Mesothelial cell of epicardium (in vitro differentiated cells): ENCODE data around the gene SCAI. TPM values are rescaled to one million over a fixed set of nuclear protein-coding genes. Genes with fewer than 3 reads are reported as not detected.

Experiments
- DNase-seq, 2 experiments: peaks; one replicate each; pipeline ENCODE4 v3.0.0; 2021; ENCODE audit warnings: low spot score in 2 of 2; ENCODE audit not compliant: unreplicated experiment in 2 of 2
- H3K27ac Mint-ChIP-seq: 2 replicates; pipeline ENCODE4 v1.8.0; 2021; ENCODE audit warnings: mixed read lengths
- H3K27me3 Mint-ChIP-seq: 2 replicates; pipeline ENCODE4 v1.8.0; 2021; ENCODE audit warnings: low read depth, mixed read lengths
- H3K36me3 Mint-ChIP-seq: 2 replicates; pipeline ENCODE4 v1.8.0; 2021; ENCODE audit warnings: mixed read lengths
- H3K4me1 Mint-ChIP-seq: 2 replicates; pipeline ENCODE4 v1.8.0; 2021; ENCODE audit warnings: mixed read lengths
- H3K4me3 Mint-ChIP-seq: 2 replicates; pipeline ENCODE4 v1.8.0; 2021; ENCODE audit warnings: mild to moderate bottlenecking, moderate library complexity, mixed read lengths
- H3K9me3 Mint-ChIP-seq: 2 replicates; pipeline ENCODE4 v1.8.0; 2021; ENCODE audit warnings: mixed read lengths
- CTCF ChIP-seq: fragments of 200-600 bp; sonication (generic); IDR thresholded peaks from one replicate; pipeline ENCODE4 v1.5.0; 2021; ENCODE audit warnings: antibody characterized with exemption; ENCODE audit not compliant: unreplicated experiment
- total RNA-seq: library from RNA; stranded (reverse); gene quantifications from 3 replicates; pipeline ENCODE4 v1.2.1, GENCODE V29; 2021

The SCAI gene
- total RNA-seq, 1 donor from 2014 or later = 22.7 TPM

DNA sequence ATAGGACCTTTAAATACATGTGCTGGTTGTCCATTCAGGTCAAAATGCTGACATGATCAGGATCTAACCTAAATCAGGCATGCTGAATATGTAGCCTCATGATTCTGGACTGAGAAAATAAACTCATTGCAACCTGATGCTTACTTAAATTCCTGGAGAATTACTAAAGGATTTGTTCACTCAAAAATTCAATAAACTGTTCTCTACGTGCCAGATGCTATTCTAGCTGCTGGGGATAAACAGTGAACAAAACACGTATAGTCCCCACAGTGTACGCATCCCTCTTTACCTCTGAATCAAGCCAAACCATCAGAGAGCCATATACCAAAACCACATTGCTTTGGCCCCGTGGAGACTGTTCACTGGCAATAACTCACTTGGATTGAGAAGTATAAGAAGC lies 6.1 kb downstream of the SCAI start:
- H3K27me3 Mint-ChIP-seq = no peaks in the 10 kb centered on the region
- H3K27ac Mint-ChIP-seq = no peak overlapping the region
- no peak for TF ChIP-seq CTCF
- no peak overlapping the region for H3K4me3 Mint-ChIP-seq
- peaks cover 19% of the 10 kb centered on the region for H3K36me3 Mint-ChIP-seq
- DNase-seq = no peak
- peaks cover 13% of the 10 kb centered on the region for H3K9me3 Mint-ChIP-seq
- H3K4me1 Mint-ChIP-seq = peaks cover 11% of the 10 kb centered on the region

GRCh38 chr9:125134976-125135375 lies 8.4 kb downstream of the SCAI start:
- peaks cover 19% of the 10 kb centered on the region for H3K36me3 Mint-ChIP-seq
- H3K9me3 Mint-ChIP-seq = peaks cover 13% of the 10 kb centered on the region
- no peak for TF ChIP-seq CTCF
- no peak overlapping the region for H3K4me3 Mint-ChIP-seq
- H3K4me1 Mint-ChIP-seq = peaks cover 5% of the 10 kb centered on the region
- H3K27ac Mint-ChIP-seq = no peak overlapping the region
- no peak for DNase-seq
- no peaks in the 10 kb centered on the region for H3K27me3 Mint-ChIP-seq

- H3K27ac Mint-ChIP-seq = no peak overlapping the region
- H3K27me3 Mint-ChIP-seq = no peaks in the 10 kb centered on the region
- peaks cover 13% of the 10 kb centered on the region for H3K9me3 Mint-ChIP-seq
- H3K4me1 Mint-ChIP-seq = no peaks in the 10 kb centered on the region
- H3K36me3 Mint-ChIP-seq = peaks cover 12% of the 10 kb centered on the region
- H3K4me3 Mint-ChIP-seq = no peak overlapping the region
- no peak for TF ChIP-seq CTCF
- DNase-seq = no peak
These were observed 9.7 kb downstream of the SCAI start for GRCh38 chr9:125133403-125134329.

GRCh38 chr9:125131778-125132177 lies 11.6 kb downstream of the SCAI start:
- peak overlapping the region; percentile 7 for H3K27ac Mint-ChIP-seq
- H3K4me3 Mint-ChIP-seq = no peak overlapping the region
- H3K36me3 Mint-ChIP-seq = peaks cover 10% of the 10 kb centered on the region
- H3K9me3 Mint-ChIP-seq = peaks cover 13% of the 10 kb centered on the region
- DNase-seq = no peak
- no peak for TF ChIP-seq CTCF
- no peaks in the 10 kb centered on the region for H3K4me1 Mint-ChIP-seq
- no peaks in the 10 kb centered on the region for H3K27me3 Mint-ChIP-seq

DNA sequence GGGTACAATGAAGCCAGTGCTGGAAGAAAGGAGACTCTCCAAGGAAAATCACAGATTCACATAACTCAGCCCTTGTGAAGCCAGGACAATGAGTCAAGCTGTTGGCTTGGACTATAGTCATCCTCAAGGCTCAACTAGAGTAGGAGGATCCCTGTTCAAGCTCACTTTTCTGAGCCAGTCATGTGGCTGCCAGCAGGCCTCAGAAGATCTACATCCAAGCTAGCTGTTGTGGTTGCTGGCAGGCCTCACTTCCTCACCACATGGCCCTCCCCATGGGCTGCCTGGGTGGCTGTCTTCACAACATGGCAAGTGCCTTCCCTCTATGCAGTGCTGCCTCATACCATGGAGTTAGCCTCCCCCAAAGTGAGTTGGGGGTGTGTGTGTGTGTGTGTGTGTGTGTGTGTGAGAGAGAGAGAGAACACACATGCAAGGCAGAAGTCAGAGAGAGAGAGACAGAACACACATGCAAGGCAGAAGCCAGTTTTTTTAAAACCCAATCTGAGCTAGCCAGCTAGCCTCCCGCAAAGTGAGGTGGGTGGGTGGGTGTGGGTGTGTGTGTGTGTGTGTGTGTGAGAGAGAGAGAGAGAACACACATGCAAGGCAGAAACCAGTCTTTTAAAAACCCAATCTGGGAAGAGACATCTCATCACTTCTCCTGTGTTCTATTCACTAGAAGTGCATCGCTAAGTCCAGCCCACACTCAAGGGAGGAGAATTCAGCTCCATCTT lies 17.1 kb downstream of the SCAI start:
- Mint-ChIP-seq H3K9me3 (no peaks in the 10 kb centered on the region), H3K27me3 (no peaks in the 10 kb centered on the region), H3K4me1 (peaks cover 5% of the 10 kb centered on the region), H3K27ac (peak overlapping the region; percentile 74), H3K4me3 (no peak overlapping the region), H3K36me3 (peaks cover 4% of the 10 kb centered on the region)
- TF ChIP-seq CTCF = no peak
- no peak for DNase-seq
